Endothelial cell of umbilical vein (primary cell): Measurements from ENCODE around the gene SLC4A5. TPM values are rescaled to one million over a fixed set of nuclear protein-coding genes. Genes with fewer than 3 reads are reported as not detected.

ENCODE experiments used
- BruUV-seq: library from RNA; stranded (reverse); fragments of 400-500 nt; replicated peaks from 2 replicates; lab custom pipeline; 2021; lab: Mats Ljungman, UMichigan
- CTCF ChIA-PET: fragments of 300-600, 350-600 bp; sonication (Branson Sonifier 250); formaldehyde crosslinking; loops from one replicate; lab custom pipeline; 2021; ENCODE audit warnings: antibody characterized with exemption, inconsistent platforms; lab: Charles Lee
- POLR2A ChIA-PET: fragments of 300-600, 350-600 bp; sonication (Branson Sonifier 250); formaldehyde crosslinking; loops from one replicate; lab custom pipeline; 2021; ENCODE audit warnings: antibody characterized with exemption, inconsistent platforms; lab: Charles Lee
- DNase-seq: peaks from one replicate; pipeline ENCODE4 v3.0.0-alpha.2; 2011; ENCODE audit warnings: low read depth, low spot score
- FAIRE-seq: peaks from 2 replicates; lab custom pipeline; 2011; peaks lifted over from hg19 to GRCh38; lab: Jason Lieb, UNC
- H2AFZ ChIP-seq: 2 replicates; pipeline ENCODE4 v1.6.0; 2012; ENCODE audit warnings: low read depth, low read length, control low read depth, inconsistent platforms
- H3K27ac ChIP-seq: 2 replicates; pipeline ENCODE4 v1.5.1; 2011; ENCODE audit warnings: low read depth, mild to moderate bottlenecking, control low read depth, low read length, moderate library complexity; ENCODE audit not compliant: insufficient read depth
- H3K27me3 ChIP-seq, 2 experiments: 2 replicates each; pipeline versions ENCODE4 v1.6.0 to v1.6.1; 2011; ENCODE audit warnings: low read length in 2 of 2, mixed read lengths in 1 of 2; ENCODE audit not compliant: control insufficient read depth in 2 of 2, insufficient read depth in 2 of 2
- H3K36me3 ChIP-seq, 2 experiments: 2 replicates in 1 of 2; 3 replicates in 1 of 2; pipeline ENCODE4 v1.5.1; 2011; ENCODE audit warnings: low read length in 2 of 2, mild to moderate bottlenecking in 1 of 2, moderate library complexity in 1 of 2; ENCODE audit not compliant: control insufficient read depth in 2 of 2, insufficient read depth in 2 of 2; ENCODE audit errors: extremely low read depth in 1 of 2
- H3K4me1 ChIP-seq: 3 replicates; pipeline ENCODE4 v1.5.1; 2011; ENCODE audit warnings: mild to moderate bottlenecking, low read length; ENCODE audit not compliant: control insufficient read depth, insufficient read depth; ENCODE audit errors: extremely low read depth
- H3K4me2 ChIP-seq: 2 replicates; pipeline ENCODE4 v1.6.1; 2011; ENCODE audit warnings: low read length, control low read depth, mixed read lengths; ENCODE audit not compliant: insufficient read depth
- H3K4me3 ChIP-seq, 3 experiments: fragments of 200-600 bp in 1 of 3; sonication (generic), shearing (Covaris generic) in 1 of 3; replicated peaks in 1 of 3; 2 replicates each; pipeline ENCODE4 v1.5.1; 2011 to 2016; ENCODE audit warnings: control low read depth in 3 of 3, low read length in 3 of 3, mild to moderate bottlenecking in 2 of 3, inconsistent platforms in 1 of 3, low read depth in 1 of 3, moderate library complexity in 1 of 3; ENCODE audit not compliant: insufficient read depth in 1 of 3
- H3K79me2 ChIP-seq: 2 replicates; pipeline ENCODE4 v1.6.0; 2012; ENCODE audit warnings: low read length, inconsistent platforms; ENCODE audit not compliant: control insufficient read depth, insufficient read depth
- H3K9ac ChIP-seq: replicated peaks from 2 replicates; pipeline ENCODE3; 2011; ENCODE audit warnings: low read length, control low read depth; ENCODE audit not compliant: insufficient read depth; ENCODE audit errors: extremely low read depth
- H3K9me1 ChIP-seq: replicated peaks from 3 replicates; pipeline ENCODE4 v1.6.0; 2011; ENCODE audit warnings: mild to moderate bottlenecking, low read length; ENCODE audit not compliant: control insufficient read depth, insufficient read depth; ENCODE audit errors: extremely low read depth
- H3K9me3 ChIP-seq: replicated peaks from 2 replicates; pipeline ENCODE4 v1.5.1; 2012; ENCODE audit warnings: low read length, inconsistent platforms; ENCODE audit not compliant: control insufficient read depth, insufficient read depth
- H4K20me1 ChIP-seq: replicated peaks from 2 replicates; pipeline ENCODE3; 2011; ENCODE audit warnings: mild to moderate bottlenecking, low read length; ENCODE audit not compliant: control insufficient read depth, insufficient read depth; ENCODE audit errors: extremely low read depth
- CTCF ChIP-seq, 2 donors: IDR thresholded peaks; 1 replicate in 1 of 2; 2 replicates in 1 of 2; pipeline ENCODE4 v1.5.1; 2011; ENCODE audit warnings: low read length in 2 of 2, mild to moderate bottlenecking in 2 of 2, moderate library complexity in 2 of 2, control low read depth in 1 of 2, inconsistent platforms in 1 of 2, low read depth in 1 of 2; ENCODE audit not compliant: insufficient read depth in 1 of 2; ENCODE audit errors: extremely low read depth in 1 of 2
- EZH2 ChIP-seq: IDR thresholded peaks from 2 replicates; pipeline ENCODE4 v1.6.1; 2012; ENCODE audit warnings: borderline replicate concordance, low read depth, mild to moderate bottlenecking, moderate library complexity, low read length, inconsistent platforms; ENCODE audit not compliant: severe bottlenecking
- FOS ChIP-seq: IDR thresholded peaks from 2 replicates; pipeline ENCODE4 v1.6.1; 2011; ENCODE audit warnings: mild to moderate bottlenecking, low read length, moderate library complexity, borderline replicate concordance; ENCODE audit not compliant: insufficient read depth
- GATA2 ChIP-seq: IDR thresholded peaks from 2 replicates; pipeline ENCODE4 v1.7.0; 2011; ENCODE audit warnings: low read depth, mild to moderate bottlenecking, moderate library complexity, mixed read lengths, low read length; ENCODE audit not compliant: insufficient read length, insufficient read depth
- JUN ChIP-seq: IDR thresholded peaks from 2 replicates; pipeline ENCODE4 v1.6.1; 2011; ENCODE audit warnings: borderline replicate concordance, low read depth; ENCODE audit not compliant: insufficient read length, insufficient read depth
- MAX ChIP-seq: IDR thresholded peaks from 2 replicates; pipeline ENCODE4 v1.6.1; 2011; ENCODE audit not compliant: insufficient read depth, insufficient read length
- MYC ChIP-seq: IDR thresholded peaks from one replicate; pipeline ENCODE4 v1.6.1; 2011; ENCODE audit warnings: mild to moderate bottlenecking, low read depth, low read length
- POLR2A ChIP-seq: IDR thresholded peaks from 2 replicates; pipeline ENCODE4 v1.6.1; 2012; ENCODE audit warnings: low read depth, mild to moderate bottlenecking, control low read depth, low read length
- POLR2AphosphoS5 ChIP-seq: IDR thresholded peaks from 2 replicates; pipeline ENCODE4 v1.6.1; 2012; ENCODE audit warnings: low read depth, mild to moderate bottlenecking, control low read depth, low read length, moderate library complexity; ENCODE audit not compliant: insufficient read depth
- dilution Hi-C: fragments of 300-500 bp; cut with MboI; formaldehyde crosslinking; loops from one replicate; pipeline ENCODE4 v1.15.0; 2019; ENCODE audit warnings: low sequenced_read_pairs; ENCODE audit not compliant: extremely low pct_ligation_motif_present
- intact Hi-C: fragments of 100-400 bp; cut with micrococcal nuclease; formaldehyde crosslinking; loops from one replicate; pipeline ENCODE4 v1.10.0; 2022
- polyA plus RNA-seq, 4 experiments: library from polyadenylated mRNA; depleted of rRNA in 3 of 4; stranded (reverse) in 3 of 4; unstranded in 1 of 4; fragments of >200 nt; gene quantifications; 2 replicates each; pipeline versions ENCODE4 v1.2.1 to v1.2.3, GENCODE V29; 2011 to 2012; ENCODE audit warnings: missing spikeins in 1 of 4
- total RNA-seq: library from RNA; stranded (reverse); gene quantifications from 2 replicates; pipeline ENCODE4 v1.2.3, GENCODE V29; 2021

The SLC4A5 gene
- total and polyA plus RNA-seq, 2 donors (not counting 3 experiments of a cell fraction or from before 2014, with no cell fraction given): 0.12 to 0.97 TPM

- dilution Hi-C loops (no loop called here), intact Hi-C loops (loop anchor here (5.0 to 10.0 kb wide), 2 partner anchors 55 to 568 kb away; partner anchors contain the start of gene STAMBP)
- Histone ChIP-seq H3K4me3 (peak overlapping the region in 1 of 3 experiments; percentile 96), H3K27me3 (no peaks in the 10 kb centered on the region), H3K9me1 (no peaks in the 10 kb centered on the region), H4K20me1 (peaks cover 3% of the 10 kb centered on the region), H3K9ac (no peak overlapping the region), H3K4me2 (peak overlapping the region; percentile 82), H3K27ac (no peak overlapping the region), H3K79me2 (peaks cover 40% of the 10 kb centered on the region), H3K36me3 (no peaks in the 10 kb centered on the region), H2AFZ (peak overlapping the region; percentile 91), H3K4me1 (peaks cover 12% of the 10 kb centered on the region), H3K9me3 (no peaks in the 10 kb centered on the region)
- DNase-seq (no peak), FAIRE-seq (no peak)
- BruUV-seq: no TSS peak
- ChIA-PET POLR2A (interaction anchor here (1.1 kb wide), 1 partner anchor 13 kb away, joined by 6 read pairs; the partner anchor contains the start of gene DCTN1), CTCF (interaction anchor here (1.0 to 2.6 kb wide), 18 partner anchors 9 to 570 kb away, joined by 3 to 22 read pairs (median 4); partner anchors contain the start of genes C2orf81, DCTN1, INO80B and WDR54)
- TF ChIP-seq FOS: no peak
- no peak for TF ChIP-seq EZH2
- no peak for TF ChIP-seq GATA2
- no peak for TF ChIP-seq POLR2AphosphoS5
- TF ChIP-seq JUN: no peak
- TF ChIP-seq CTCF (IDR thresholded peaks at IDR 0.05; ENCODE audit: extremely low read depth in 1 of 2, insufficient read depth in 1 of 2, low read depth in 1 of 2, low read length in 2 of 2): no peak
- TF ChIP-seq POLR2A: no peak
- TF ChIP-seq MAX: no peak
- TF ChIP-seq MYC: no peak
These were observed 49.2 kb upstream of the SLC4A5 start for GRCh38 chr2:74392449-74392743.
